COLO668 (cell line): ENCODE results near the gene PCBP3.
A peak's percentile ranks its signal among the peaks of the same experiment; 100 is the strongest.
"Not testable (repeated sequence)": the region's sequence is repeated elsewhere in the genome, so short reads cannot be mapped to it uniquely, and the experiment has no call there.

ENCODE experiments used
- DNase-seq: peaks from one replicate; lab custom pipeline; 2025; ENCODE audit not compliant: unreplicated experiment; lab: John Stamatoyannopoulos, UW

The PCBP3 gene

DNA sequence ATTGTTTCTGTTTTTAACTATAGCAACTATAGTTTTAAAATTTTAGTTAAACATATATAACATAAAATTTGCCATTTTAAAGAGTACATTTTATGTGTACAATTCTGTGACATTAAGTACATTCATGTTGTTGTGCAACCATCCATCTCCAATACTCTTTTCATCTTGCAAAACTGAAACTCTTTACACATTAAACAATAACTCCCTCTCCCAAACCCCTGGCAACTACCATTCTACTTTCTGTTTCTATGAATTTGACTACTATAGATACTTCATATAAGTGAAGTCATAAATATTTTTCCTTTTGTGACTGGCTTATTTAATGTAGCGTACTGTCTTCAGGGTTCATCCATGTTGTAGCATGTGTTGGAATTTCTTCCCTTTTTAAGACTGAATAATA is 25.9 kb downstream of the PCBP3 start:
- DNase-seq, result no peak

DNA sequence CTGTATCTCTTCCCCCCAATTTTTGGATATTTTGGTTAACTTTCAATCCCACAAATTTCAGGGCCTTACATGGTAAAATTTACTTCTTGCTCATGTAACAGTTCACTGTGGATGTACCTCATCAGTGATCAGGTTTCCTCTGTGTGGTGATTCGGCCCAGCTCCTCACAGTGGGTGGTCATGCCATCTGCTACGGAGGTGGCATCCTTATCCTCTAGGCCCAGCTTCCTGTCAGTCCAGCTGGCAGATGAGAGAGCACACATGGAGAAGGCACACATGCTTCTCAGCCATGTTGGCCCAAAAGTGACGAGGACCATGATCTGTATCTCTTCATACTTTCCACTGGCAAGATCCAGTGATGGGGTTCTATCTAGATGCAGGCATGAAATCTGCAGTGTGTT is 27.2 kb downstream of the PCBP3 start:
- DNase-seq, result peak; percentile 55

DNA sequence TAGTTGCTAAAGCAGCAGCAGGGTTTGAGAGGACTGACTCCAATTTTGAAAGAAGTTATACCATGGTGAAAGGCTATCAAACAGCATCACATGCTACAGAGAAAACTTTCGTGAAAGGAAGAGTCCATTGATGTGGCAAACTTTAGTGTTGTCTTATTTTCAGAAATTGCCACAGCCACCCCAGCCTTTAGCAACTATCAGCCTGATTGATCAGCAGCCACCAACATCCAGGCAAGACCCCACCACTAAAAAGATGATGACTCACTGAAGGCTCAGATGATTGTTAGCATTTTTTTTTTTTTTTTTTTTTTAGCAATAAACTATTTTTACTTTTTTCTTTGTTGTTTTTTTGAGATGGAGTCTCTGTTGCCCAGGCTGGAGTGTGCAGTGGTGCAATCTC is 35.3 kb downstream of the PCBP3 start:
- DNase-seq, result not testable (repeated sequence)

DNA sequence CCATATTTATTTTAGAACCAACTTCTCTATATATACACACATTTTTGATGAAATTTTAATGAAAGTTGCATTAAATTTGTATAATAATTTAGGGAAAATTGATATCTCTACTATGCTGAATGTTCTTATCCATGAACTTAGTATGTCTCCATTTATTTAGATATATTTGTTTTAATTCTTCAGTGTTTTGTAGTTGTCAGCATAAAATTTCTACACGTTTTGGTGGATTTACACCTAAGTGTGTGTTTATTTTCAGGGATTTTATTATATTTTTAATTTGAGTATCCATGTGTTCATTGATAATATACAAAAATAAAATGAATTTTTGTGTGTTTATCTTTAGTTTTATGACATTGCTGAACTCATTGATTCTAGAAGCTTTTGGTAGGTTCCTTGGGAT is 36.7 kb downstream of the PCBP3 start:
- DNase-seq, result no peak

DNA sequence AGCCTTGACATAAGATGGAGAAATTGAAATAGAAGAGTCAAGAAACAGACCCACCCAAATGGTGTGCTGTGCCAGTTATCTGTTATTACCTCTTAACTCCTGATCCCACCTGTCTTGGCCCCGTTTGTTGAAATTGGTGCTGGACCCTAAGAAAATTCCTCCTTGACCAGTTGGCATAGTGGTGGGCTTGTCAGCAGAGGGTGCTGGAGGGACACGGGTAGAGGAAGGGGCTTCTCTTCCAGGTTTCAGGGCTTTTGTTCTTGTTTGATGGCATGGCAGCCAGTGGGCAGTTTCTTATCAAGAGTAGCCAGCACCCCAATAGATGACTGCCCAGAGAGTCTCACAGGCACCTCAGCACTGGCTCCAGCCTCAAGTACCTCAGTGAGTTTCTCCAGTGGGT is 51.6 kb downstream of the PCBP3 start:
- no peak for DNase-seq

DNA sequence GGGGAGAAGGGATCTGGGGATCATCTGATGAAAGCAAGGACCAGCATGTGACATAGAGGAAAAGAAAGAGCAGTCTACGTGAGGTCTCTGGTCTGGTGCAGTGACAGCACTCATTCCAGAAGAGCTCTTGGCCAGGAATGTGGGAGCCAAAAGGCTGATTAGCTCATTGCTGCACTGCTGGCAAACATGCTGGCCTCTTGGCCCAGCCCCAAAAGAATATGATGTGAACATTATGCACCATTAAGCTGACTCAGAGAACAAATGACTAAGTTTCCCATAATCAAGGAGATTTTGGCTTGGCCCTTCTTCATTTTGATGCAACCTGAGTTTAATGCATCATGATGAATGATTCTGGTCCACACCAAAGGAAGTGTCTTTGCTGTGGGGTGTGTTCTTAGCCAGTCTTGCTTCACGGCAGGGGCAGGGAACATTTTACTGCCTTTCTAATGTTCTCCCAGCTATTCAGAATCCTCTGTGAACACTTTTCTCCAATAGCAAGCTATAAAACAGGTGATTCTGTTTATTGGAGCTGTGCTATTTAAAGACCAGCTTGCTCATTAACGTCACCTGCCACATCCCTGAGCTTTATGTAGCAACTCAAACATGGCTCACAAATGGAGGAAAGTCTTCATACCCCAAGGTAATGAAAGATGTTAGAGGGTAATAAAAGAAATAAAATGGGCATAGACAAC is 55.1 kb downstream of the PCBP3 start:
- no peak for DNase-seq

DNA sequence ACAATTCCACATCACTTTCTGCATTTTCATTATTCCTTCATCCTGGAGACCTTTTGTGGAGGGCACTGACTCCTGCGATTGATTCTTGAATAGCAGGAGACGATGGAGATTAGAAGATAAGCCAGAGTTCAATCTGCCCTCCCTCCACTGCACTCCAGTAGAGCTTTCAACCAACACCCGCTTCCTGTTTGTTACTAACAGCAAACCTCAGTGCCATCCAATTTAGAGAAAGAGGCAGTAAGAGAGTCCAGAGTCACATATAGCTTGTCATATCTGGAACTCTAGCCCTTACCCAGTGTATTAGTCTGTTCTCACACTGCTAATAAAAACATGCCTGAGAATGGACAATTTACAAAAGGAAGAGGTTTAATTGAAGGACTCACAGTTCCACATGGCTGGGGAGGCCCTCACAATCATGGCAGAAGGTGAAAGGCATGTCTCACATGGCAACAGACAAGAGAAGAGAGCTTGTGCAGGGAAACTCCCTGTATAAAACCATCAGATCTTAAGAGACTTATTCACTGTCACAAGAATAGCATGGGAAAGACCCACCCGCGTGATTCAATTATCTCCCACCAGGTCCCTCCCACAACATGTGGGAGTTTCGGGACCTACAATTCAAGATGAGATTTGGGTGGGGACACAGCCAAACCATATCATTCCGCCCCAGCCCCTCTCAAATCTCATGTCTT is 55.9 kb downstream of the PCBP3 start:
- DNase-seq, result no peak

DNA sequence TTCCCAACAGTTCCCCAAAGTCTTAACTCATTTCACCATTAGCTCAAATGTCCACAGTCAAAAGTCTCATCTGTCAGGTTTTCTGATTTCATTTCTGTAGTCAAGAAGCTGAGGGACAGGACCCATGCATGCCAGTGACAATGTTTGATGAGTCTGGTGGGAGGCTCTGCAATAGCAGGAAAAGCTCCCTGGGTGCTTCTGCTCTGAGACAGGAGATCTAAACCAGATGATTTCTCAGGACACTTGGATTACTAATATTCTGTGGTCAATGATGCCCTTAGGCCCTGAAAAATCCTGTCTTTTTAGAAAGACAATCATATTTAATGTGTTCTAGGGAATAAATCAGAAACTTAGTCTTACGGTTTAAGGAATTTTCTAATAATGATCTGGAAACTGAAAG is 56.4 kb downstream of the PCBP3 start:
- no peak for DNase-seq

DNA sequence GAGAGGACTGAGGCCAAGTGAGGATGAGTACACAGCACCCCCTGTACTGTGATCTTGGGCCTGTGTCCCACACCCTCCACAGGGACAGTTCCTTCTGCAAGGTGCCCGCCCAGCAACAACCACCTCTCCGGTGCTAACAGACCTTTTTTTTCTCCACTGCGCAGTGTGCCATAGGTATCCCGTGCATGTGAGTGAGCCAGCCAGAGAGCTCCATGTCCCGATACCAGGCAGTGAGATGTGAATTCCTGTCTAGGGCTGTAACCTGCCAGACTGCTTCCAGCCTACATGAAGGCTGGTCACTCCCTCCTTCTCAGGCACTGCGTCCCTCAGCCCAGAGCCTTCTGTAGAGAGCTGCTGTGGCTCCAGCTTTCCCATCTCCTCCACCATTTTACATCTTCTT is 56.9 kb downstream of the PCBP3 start:
- no peak for DNase-seq

DNA sequence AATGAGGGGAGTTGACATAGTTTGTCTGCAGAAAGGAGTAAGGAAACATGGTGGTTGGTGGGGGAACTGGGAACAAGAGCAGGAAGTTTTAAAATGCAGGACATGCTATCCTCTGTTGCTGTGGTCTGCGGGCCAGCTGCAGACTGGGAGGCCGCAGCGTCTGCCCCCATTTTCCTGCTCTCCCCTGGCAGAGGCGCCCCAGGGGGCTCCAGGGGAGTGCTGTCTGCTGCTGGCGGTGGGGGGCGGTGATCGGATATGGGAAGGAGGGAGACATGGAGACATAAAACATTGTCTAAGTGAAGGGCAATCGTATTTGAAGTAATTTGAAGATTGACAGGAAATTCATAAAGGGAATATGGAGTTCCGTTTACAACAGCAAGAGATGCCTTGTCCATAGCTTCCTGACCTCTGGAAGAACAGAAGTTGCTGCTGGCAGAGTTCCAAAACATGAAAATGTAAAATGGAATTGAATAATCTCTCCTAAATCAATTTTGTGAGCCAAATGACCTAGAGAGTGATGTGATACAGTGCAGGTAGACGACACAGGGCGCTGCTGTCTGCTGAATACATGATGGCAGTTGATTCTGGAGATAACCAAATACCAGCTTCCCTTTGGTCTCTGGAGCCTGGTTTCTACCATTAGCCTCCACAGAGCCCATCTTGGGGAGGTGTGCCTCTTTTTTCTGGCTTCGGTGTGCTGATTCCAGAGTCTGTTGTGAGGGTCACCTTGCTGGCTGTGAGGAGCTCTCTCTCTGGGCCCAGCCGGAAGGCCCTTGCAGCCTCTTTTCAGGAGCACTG is 61.0 kb downstream of the PCBP3 start:
- no peak for DNase-seq

DNA sequence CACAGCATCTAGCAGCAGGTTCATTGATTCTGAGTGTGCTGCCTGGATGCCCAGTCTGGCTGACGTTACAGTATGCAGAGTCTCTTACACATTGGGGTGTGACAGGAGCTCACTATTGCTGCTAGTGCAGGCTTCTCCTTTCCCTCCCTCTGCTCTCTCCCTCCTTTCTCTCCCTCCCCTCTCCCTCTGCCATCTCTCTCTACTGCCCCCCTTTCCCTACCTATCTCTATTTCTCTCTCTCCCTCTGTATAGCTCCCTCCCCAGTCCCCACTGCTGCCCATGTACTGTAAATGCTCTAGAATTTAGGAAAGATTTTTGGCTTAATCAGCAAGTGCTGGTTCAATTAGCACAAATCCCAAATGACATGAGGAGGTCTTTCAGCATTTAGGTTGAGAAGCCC is 62.8 kb downstream of the PCBP3 start:
- no peak for DNase-seq

DNA sequence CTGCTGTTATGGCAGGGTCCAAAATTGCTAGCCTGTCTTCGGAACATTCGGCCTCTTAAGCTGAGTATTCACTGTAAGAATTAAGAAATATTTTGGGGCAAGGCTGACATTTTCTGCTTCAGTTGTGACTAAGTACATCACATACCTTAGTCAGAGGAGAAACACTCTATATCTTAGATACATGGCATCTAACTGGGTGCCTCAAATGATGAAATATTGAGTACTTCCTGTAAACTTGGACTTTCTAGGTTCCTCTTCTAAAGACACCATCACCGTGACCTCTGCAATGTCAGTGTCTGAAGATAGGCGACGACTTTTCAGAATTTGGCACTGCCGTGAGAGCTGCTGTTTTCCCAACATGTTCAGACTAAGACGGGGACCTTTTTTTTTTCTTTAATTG is 65.6 kb downstream of the PCBP3 start:
- no peak for DNase-seq

DNA sequence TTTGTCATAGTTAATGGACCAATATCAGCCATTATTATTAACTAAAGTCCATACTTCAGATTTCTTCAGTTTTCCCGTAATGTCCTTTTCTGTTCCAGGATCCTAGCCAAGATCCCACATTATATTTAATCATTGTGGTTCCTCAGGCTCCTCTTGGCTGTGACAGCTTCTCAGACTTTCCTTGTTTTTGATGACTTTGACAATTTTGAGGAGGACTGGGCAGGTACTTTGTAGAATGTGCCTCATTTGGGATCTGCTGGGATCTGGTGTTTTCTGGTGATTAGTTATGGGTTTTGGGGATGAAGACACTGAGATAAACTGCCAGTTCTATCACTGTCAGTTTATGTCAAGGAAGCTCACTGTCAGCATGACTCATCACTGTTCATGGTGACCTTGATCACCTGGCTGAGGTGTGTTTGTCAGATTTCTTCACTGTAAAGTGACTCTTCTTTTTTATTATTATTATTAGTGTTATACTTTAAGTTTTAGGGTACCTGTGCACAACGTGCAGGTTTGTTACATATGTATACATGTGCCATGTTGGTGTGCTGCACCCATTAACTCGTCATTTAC is 66.3 kb downstream of the PCBP3 start:
- DNase-seq, result no peak

DNA sequence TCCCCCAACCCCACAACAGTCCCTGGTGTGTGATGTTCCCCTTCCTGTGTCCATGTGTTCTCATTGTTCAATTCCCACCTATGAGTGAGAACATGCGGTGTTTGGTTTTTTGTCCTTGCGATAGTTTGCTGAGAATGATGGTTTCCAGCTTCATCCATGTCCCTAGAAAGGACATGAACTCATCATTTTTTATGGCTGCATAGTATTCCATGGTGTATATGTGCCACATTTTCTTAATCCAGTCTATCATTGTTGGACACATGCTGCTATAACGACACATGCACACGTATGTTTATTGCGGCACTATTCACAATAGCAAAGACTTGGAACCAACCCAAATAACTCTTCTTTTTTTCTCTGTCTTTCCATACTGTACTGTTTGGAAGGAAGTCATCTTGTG is 66.8 kb downstream of the PCBP3 start:
- DNase-seq, result not testable (repeated sequence)

DNA sequence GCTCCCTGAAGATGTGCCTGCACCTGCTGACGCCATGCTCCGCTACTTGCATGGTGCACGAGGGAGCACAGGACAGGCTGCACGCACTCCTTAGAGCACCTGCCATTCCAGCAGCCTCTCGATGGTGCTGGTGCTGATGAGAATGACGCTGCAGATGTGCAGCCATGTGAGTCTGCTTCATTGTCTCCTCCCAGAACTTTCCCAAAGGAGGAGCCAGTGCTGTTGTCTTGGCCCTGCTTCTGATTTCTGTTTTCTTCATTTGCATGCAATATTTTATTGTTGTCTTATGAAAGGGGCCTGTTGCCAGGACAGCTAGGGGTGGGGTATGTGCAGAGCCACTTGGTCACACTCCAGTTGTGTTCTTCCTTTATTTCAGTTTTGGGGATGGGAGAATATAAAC is 70.1 kb downstream of the PCBP3 start:
- no peak for DNase-seq

DNA sequence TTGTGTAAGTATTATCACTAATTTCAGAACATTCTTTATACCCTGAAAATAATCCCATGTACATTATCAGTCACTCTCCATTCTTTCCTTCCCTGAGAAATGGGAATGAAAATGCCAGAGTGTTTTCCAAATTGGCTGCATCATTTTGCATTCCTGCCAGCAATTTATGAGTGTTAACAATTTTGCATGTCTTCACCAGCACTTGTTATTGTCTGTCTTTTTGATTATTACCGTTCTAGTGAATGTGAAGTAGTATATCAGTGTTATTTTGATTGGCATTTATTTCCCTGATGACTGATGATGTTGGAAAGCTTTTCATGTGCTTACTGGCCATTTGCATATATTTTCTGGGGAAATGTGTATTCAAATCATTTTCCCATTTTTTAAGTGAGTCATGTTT is 71.9 kb downstream of the PCBP3 start:
- DNase-seq, result no peak

DNA sequence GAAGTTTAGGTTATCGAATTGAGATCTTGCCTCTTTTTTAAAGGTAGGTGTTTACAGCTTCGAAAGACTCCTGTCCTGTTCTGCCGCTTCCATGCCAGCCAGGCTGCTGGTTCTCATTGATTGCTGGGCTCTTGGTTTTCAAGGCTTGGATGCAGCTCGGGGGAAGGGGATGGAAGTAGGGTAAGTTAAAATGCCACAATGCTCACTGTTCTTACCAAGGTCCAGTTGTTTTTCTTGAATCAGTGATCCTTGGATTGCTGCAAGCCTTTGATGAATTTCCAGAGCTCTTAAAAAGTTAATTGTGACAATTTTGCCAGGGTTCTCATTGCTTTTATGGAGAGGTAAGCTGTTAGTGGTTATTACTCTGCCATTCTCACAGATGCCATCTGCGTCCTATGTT is 74.9 kb downstream of the PCBP3 start:
- DNase-seq, result no peak

DNA sequence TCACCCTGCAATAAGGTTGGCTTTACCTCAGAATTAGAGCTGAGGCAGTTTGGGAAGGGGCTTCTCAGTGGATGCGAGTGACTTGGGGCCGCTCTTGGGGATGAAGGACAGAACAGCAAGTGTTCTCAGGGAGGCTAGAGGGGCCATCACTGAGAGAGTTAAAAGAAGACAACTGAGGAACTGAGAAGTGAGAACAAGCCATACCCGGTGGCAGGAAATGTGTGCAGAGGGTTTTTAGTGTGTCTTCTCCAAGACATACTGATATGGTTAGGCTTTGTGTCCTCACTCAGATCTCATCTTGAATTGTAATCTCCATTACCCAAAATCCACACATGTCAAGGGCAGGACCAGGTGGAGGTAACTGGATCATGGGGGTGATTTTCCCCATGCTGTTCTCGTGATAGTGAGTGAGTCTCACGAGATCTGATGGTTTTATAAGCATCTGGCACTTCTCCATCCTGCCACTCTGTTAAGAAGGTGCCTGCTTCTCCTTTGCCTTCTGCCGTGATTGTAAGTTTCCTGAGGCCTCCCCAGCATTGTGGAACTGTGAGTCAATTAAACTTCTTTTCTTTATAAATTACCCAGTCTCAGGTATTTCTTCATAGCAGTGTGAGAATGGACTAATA is 75.8 kb downstream of the PCBP3 start:
- DNase-seq, result no peak

DNA sequence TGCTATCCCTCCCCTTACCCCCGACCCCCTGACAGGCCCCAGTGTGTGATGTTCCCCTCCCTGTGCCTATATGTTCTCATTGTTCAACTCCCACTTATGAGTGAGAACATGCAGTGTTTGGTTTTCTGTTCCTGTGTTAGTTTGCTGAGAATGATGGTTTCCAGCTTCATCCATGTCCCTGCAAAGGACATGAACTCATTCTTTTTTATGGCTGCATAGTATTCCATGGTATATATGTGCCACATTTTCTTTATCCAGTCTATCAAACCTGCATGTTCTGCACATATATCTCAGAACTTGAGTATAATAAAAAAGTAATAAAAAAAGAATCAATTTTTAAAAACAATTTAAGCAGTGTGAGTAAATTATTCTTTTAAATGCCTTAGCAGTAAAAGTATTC is 76.7 kb downstream of the PCBP3 start:
- DNase-seq, result not testable (repeated sequence)

DNA sequence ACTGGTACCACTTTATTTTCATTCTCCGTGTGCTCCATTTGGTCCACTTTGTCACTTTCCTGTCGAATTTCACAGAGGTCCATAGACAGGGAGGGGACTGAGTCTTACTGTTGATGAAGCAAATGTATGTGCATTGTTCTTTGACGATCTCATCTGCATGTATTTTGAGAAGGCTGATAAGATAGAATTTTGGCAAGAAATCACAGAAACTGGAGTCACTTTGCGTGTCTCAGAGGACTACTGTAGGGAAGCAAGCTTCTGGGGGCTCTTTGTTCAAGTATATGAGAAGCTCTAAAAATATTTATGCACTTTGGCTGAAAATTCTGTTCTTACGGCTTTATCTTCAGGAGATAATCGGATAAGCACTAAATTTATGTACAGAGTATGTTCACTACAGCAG is 78.1 kb downstream of the PCBP3 start:
- DNase-seq, result no peak
